Epithelial cell of proximal tubule (primary cell): ENCODE measurements around the gene MT1M. TPM values are rescaled to one million over a fixed set of nuclear protein-coding genes. Genes with fewer than 3 reads are reported as not detected.

Source experiments
- DNase-seq: peaks from one replicate; pipeline ENCODE4 v3.0.0-alpha.2; 2011; ENCODE audit warnings: low read depth
- H3K4me3 ChIP-seq: 2 replicates; pipeline ENCODE4 v1.5.1; 2011; ENCODE audit warnings: low read depth, mild to moderate bottlenecking, low read length
- CTCF ChIP-seq: conservative IDR thresholded peaks from 2 replicates; pipeline ENCODE4 v1.5.1; 2012; ENCODE audit warnings: low read depth, mild to moderate bottlenecking, low read length
- total RNA-seq: library from RNA; depleted of rRNA; stranded (reverse); fragments of >200 nt; gene quantifications from 2 replicates; pipeline ENCODE4 v1.2.3, GENCODE V29; 2015

MT1M gene
- total RNA-seq, 1 donor from 2014 or later, result 124 TPM

GRCh38 chr16:56679078-56679730 is 46.7 kb downstream of the MT1M start:
- no peak overlapping the region for H3K4me3 ChIP-seq
- no peak for TF ChIP-seq CTCF
- no peak for DNase-seq

GRCh38 chr16:56679818-56680217 is 47.4 kb downstream of the MT1M start:
- no peak overlapping the region for H3K4me3 ChIP-seq
- no peak for DNase-seq
- no peak for TF ChIP-seq CTCF

GRCh38 chr16:56681939-56682702 is 49.7 kb downstream of the MT1M start, which contains the start of gene MT1X:
Gene MT1X (plus strand): TSS chr16:56682470. CDS start chr16:56682541, 71 bp downstream.
- DNase-seq, result peak; percentile 43
- H3K4me3 ChIP-seq, result peak within 1 kb of the TSS; percentile 97
- no peak for TF ChIP-seq CTCF

GRCh38 chr16:56682703-56683397 is 50.4 kb downstream of the MT1M start:
- TF ChIP-seq CTCF, result no peak
- peak overlapping the region; percentile 97 for H3K4me3 ChIP-seq
- DNase-seq, result no peak

Other genes with a start within 250 kb of the MT1M start
- 111 and 119 TPM in 2 replicates for gene AMFR, start 207.1 kb upstream of the MT1M start, total RNA-seq
- gene NUDT21, start 181.3 kb upstream of the MT1M start, total RNA-seq, result 77.1 and 78.2 TPM in 2 replicates
- gene OGFOD1, start 181.1 kb upstream of the MT1M start, total RNA-seq, result 54.9 and 66.7 TPM in 2 replicates
- gene BBS2, start 112.6 kb upstream of the MT1M start, total RNA-seq, result 24.9 and 75.3 TPM in 2 replicates
- gene MT4, start 67.6 kb upstream of the MT1M start, total RNA-seq, result not detected in 2 replicates
- gene MT3, start 43.1 kb upstream of the MT1M start, total RNA-seq, result 1.0 and 5.1 TPM in 2 replicates
- 1,146 and 1,559 TPM in 2 replicates for gene MT2A, start 24.1 kb upstream of the MT1M start, total RNA-seq
- gene MT1E, start 6.9 kb upstream of the MT1M start, total RNA-seq, result 724 and 1,203 TPM in 2 replicates
- 26.0 and 62.4 TPM in 2 replicates for gene MT1A, start 6.0 kb downstream of the MT1M start, total RNA-seq
- not detected in 2 replicates for gene MT1B, start 19.2 kb downstream of the MT1M start, total RNA-seq
- 15.3 and 95.8 TPM in 2 replicates for gene MT1F, start 25.3 kb downstream of the MT1M start, total RNA-seq
- 40.2 and 1,970 TPM in 2 replicates for gene MT1G, start 35.4 kb downstream of the MT1M start, total RNA-seq
- gene MT1H, start 37.2 kb downstream of the MT1M start, total RNA-seq, result 15.4 and 781 TPM in 2 replicates
- gene MT1X, start 49.8 kb downstream of the MT1M start, total RNA-seq, result 87.8 and 132 TPM in 2 replicates
- 92.5 and 134 TPM in 2 replicates for gene NUP93, start 97.5 kb downstream of the MT1M start, total RNA-seq
- gene SLC12A3, start 232.5 kb downstream of the MT1M start, total RNA-seq, result not detected in 2 replicates